Measurements from ENCODE around the gene CCDC136. TPM values are rescaled to one million over a fixed set of nuclear protein-coding genes. Genes with fewer than 3 reads are reported as not detected.

Gene CCDC136
- total RNA-seq, 1 donor from 2014 or later = 17.9 TPM

- no peak for DNase-seq (ENCODE audit: extremely low spot score in 2 of 2)
- Histone ChIP-seq H3K27ac (peak overlapping the region; percentile 4), H3K9me3 (no peaks in the 10 kb centered on the region), H3K36me3 (peaks cover 0 to 19% of the 10 kb centered on the region in 2 donors), H3K27me3 (no peaks in the 10 kb centered on the region), H3K4me1 (peaks cover 48% of the 10 kb centered on the region), H3K4me3 (peak overlapping the region; percentile 49 to 70)
- intact Hi-C loops (cut with DNase I) = loop anchor here (10.0 kb wide), 1 partner anchor 134 kb away; the partner anchor contains the start of gene CALU
- TF ChIP-seq POLR2A (IDR thresholded peaks at IDR 0.05) = no peak
- no peak for TF ChIP-seq POLR2AphosphoS5 (IDR thresholded peaks at IDR 0.05; ENCODE audit: insufficient read depth in 1 of 2, low read depth in 1 of 2)
- no peak for TF ChIP-seq CTCF (IDR thresholded peaks at IDR 0.05)
These were observed 76.9 kb downstream of the CCDC136 start for GRCh38 chr7:128868624-128869137.

- H3K4me1 ChIP-seq = peaks cover 41% of the 10 kb centered on the region
- H3K9me3 ChIP-seq = no peaks in the 10 kb centered on the region
- no peaks in the 10 kb centered on the region for H3K27me3 ChIP-seq
- no peak for DNase-seq (ENCODE audit: extremely low spot score in 2 of 2)
- peaks cover 0 to 19% of the 10 kb centered on the region in 2 donors for H3K36me3 ChIP-seq
- H3K27ac ChIP-seq = peak overlapping the region; percentile 4
- TF ChIP-seq POLR2A (IDR thresholded peaks at IDR 0.05) (no peak), CTCF (IDR thresholded peaks at IDR 0.05) (peak in 1 of 3 experiments; percentile 7), POLR2AphosphoS5 (IDR thresholded peaks at IDR 0.05; ENCODE audit: insufficient read depth in 1 of 2, low read depth in 1 of 2) (no peak)
- intact Hi-C loops (cut with DNase I) = loop anchor here (10.0 kb wide), 1 partner anchor 135 kb away; the partner anchor contains the start of gene CALU
- peak overlapping the region; percentile 49 to 70 for H3K4me3 ChIP-seq
These were observed 77.6 kb downstream of the CCDC136 start for GRCh38 chr7:128869138-128869943.

- Histone ChIP-seq H3K36me3 (peaks cover 0 to 16% of the 10 kb centered on the region in 2 donors), H3K4me3 (peak overlapping the region; percentile 49 to 70), H3K4me1 (peaks cover 36% of the 10 kb centered on the region), H3K27me3 (no peaks in the 10 kb centered on the region), H3K27ac (peak overlapping the region; percentile 4), H3K9me3 (no peaks in the 10 kb centered on the region)
- no peak for TF ChIP-seq CTCF (IDR thresholded peaks at IDR 0.05)
- TF ChIP-seq POLR2AphosphoS5 (IDR thresholded peaks at IDR 0.05; ENCODE audit: insufficient read depth in 1 of 2, low read depth in 1 of 2) = no peak
- no peak for TF ChIP-seq POLR2A (IDR thresholded peaks at IDR 0.05)
- intact Hi-C loops (cut with DNase I) = loop anchor here (10.0 kb wide), 2 partner anchors 135 to 255 kb away; partner anchors contain the start of gene CALU
- DNase-seq (ENCODE audit: extremely low spot score in 2 of 2) = no peak
These were observed 78.1 kb downstream of the CCDC136 start for GRCh38 chr7:128869944-128870285.

DNA sequence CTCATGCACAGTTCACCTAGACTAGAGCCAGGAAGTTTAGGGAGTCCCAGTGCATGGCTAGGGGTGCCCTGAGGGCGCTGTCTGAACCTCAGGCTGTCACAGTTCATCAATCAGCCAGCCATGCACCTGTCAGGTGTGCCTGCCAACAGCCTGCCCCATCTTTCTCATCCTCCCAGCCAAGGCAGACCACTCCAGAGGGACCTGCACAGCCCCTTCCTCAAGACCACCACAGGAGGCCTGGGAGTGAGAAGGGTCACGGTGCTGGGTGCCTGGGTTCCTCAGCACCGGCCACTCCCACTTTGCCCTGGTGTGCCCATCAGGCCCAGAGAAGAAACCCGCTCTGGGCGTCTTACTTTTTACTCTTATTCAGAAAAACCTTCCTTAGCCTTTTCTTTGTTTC, 79.3 kb downstream of the CCDC136 start:
- Histone ChIP-seq H3K27me3 (no peaks in the 10 kb centered on the region), H3K36me3 (peaks cover 0 to 5% of the 10 kb centered on the region in 2 donors), H3K4me3 (no peak overlapping the region), H3K4me1 (peaks cover 26% of the 10 kb centered on the region), H3K27ac (no peak overlapping the region), H3K9me3 (no peaks in the 10 kb centered on the region)
- no peak for TF ChIP-seq POLR2AphosphoS5 (IDR thresholded peaks at IDR 0.05; ENCODE audit: insufficient read depth in 1 of 2, low read depth in 1 of 2)
- no peak for TF ChIP-seq POLR2A (IDR thresholded peaks at IDR 0.05)
- no peak for TF ChIP-seq CTCF (IDR thresholded peaks at IDR 0.05)
- no peak for DNase-seq (ENCODE audit: extremely low spot score in 2 of 2)
- intact Hi-C loops (cut with DNase I) = loop anchor here (10.0 kb wide), 1 partner anchor 256 kb away; no protein-coding TSS in a partner anchor

Small RNA genes within 50 kb of the gene (small RNA-seq; reads per million reads assigned to genes)
- not detected for gene RN7SL81P

Other genes starting within 250 kb of the CCDC136 start
- 1.5 TPM for gene GARIN1A, start 119.7 kb upstream of the CCDC136 start, total RNA-seq
- gene CALU, start 52.6 kb upstream of the CCDC136 start, total RNA-seq = 65.3 TPM
- gene OPN1SW, start 16.2 kb upstream of the CCDC136 start, total RNA-seq = not detected
- 31.9 TPM for gene FLNC, start 38.4 kb downstream of the CCDC136 start, total RNA-seq
- 119 TPM for gene ATP6V1F, start 70.9 kb downstream of the CCDC136 start, total RNA-seq
- gene KCP, start 118.7 kb downstream of the CCDC136 start, total RNA-seq = 1.2 TPM
- gene IRF5, start 146.0 kb downstream of the CCDC136 start, total RNA-seq = 15.0 TPM